SK-N-SH (cell line): Measurements from ENCODE around the gene NR2F6. TPM values are rescaled to one million over a fixed set of nuclear protein-coding genes. Genes with fewer than 3 reads are reported as not detected.

Experiments used
- CTCF ChIA-PET: fragments of 300-600, 350-600 bp; formaldehyde crosslinking; extraction: SDS; loops from one replicate; lab custom pipeline; 2021; lab: Yijun Ruan, JAX
- POLR2A ChIA-PET: fragments of 350-600 bp; sonication (Branson Sonifier 250); formaldehyde crosslinking; extraction: SDS; loops from one replicate; lab custom pipeline; 2020; ENCODE audit warnings: antibody characterized with exemption, inconsistent platforms; lab: Yijun Ruan, JAX
- DNase-seq: peaks from one replicate; pipeline ENCODE4 v3.0.0; 2012
- H2AFZ ChIP-seq: fragments of 200-600 bp; sonication (generic); 2 replicates; pipeline ENCODE4 v1.8.1; 2016; ENCODE audit warnings: antibody characterized with exemption, mild to moderate bottlenecking, low read depth
- H3F3A ChIP-seq: fragments of 200-600 bp; sonication (generic); replicated peaks from 2 replicates; pipeline ENCODE3; 2016; ENCODE audit warnings: antibody characterized with exemption, mild to moderate bottlenecking; ENCODE audit not compliant: insufficient read depth
- H3K27ac ChIP-seq, 2 experiments: fragments of 200-500 bp in 1 of 2; fragments of 200-600 bp in 1 of 2; sonication (Bioruptor generic) in 1 of 2; sonication (generic), shearing (Covaris generic) in 1 of 2; 2 replicates each; pipeline versions ENCODE4 v1.5.1 to v1.6.1; 2014 to 2016; ENCODE audit warnings: low read depth in 2 of 2, inconsistent platforms in 1 of 2, low read length in 1 of 2, mild to moderate bottlenecking in 1 of 2, mixed read lengths in 1 of 2
- H3K27me3 ChIP-seq: fragments of 200-600 bp; sonication (generic), shearing (Covaris generic); 2 replicates; pipeline ENCODE4 v1.6.1; 2016; ENCODE audit warnings: mixed run types; ENCODE audit not compliant: insufficient read depth
- H3K36me3 ChIP-seq, 2 experiments: fragments of 200-500 bp in 1 of 2; fragments of 200-600 bp in 1 of 2; sonication (Bioruptor generic) in 1 of 2; sonication (generic) in 1 of 2; replicated peaks in 1 of 2; 2 replicates each; pipeline versions ENCODE3 to v1.5.1; 2014 to 2016; ENCODE audit warnings: low read length in 1 of 2, mild to moderate bottlenecking in 1 of 2; ENCODE audit not compliant: insufficient read depth in 2 of 2, control insufficient read depth in 1 of 2
- H3K4me1 ChIP-seq, 2 experiments: fragments of 200-500 bp in 1 of 2; fragments of 200-600 bp in 1 of 2; sonication (Bioruptor generic) in 1 of 2; sonication (generic), shearing (Covaris generic) in 1 of 2; 2 replicates each; pipeline versions ENCODE4 v1.5.1 to v1.6.1; 2014 to 2016; ENCODE audit warnings: low read depth in 1 of 2, low read length in 1 of 2, mixed run types in 1 of 2; ENCODE audit not compliant: insufficient read depth in 2 of 2, control insufficient read depth in 1 of 2
- H3K4me2 ChIP-seq: fragments of 200-600 bp; sonication (generic), shearing (Covaris generic); 2 replicates; pipeline ENCODE4 v1.6.1; 2017; ENCODE audit warnings: mixed run types
- H3K4me3 ChIP-seq, 2 experiments: fragments of 200-500 bp in 1 of 2; fragments of 200-600 bp in 1 of 2; sonication (Bioruptor generic) in 1 of 2; sonication (generic), shearing (Covaris generic) in 1 of 2; 2 replicates each; pipeline versions ENCODE4 v1.5.1 to v1.8.1; 2014 to 2016; ENCODE audit warnings: low read depth in 2 of 2, inconsistent platforms in 1 of 2, low read length in 1 of 2, mild to moderate bottlenecking in 1 of 2, mixed read lengths in 1 of 2, moderate library complexity in 1 of 2
- H3K79me2 ChIP-seq: fragments of 200-600 bp; sonication (generic); 2 replicates; pipeline ENCODE4 v1.8.1; 2017; ENCODE audit warnings: mild to moderate bottlenecking; ENCODE audit not compliant: insufficient read depth
- H3K9ac ChIP-seq: fragments of 200-600 bp; sonication (generic); 2 replicates; pipeline ENCODE4 v1.6.1; 2017; ENCODE audit warnings: mixed run types
- H3K9me2 ChIP-seq: fragments of 200-600 bp; sonication (generic); 2 replicates; pipeline ENCODE4 v1.6.1; 2017; ENCODE audit warnings: mixed run types
- H3K9me3 ChIP-seq: fragments of 200-600 bp; sonication (generic); 2 replicates; pipeline ENCODE4 v1.6.1; 2017; ENCODE audit warnings: mixed run types, mild to moderate bottlenecking, moderate library complexity
- H4K20me1 ChIP-seq: fragments of 200-600 bp; sonication (generic); 2 replicates; pipeline ENCODE4 v1.6.1; 2017; ENCODE audit warnings: mild to moderate bottlenecking, mixed run types; ENCODE audit not compliant: insufficient read depth
- ELF1 ChIP-seq: IDR thresholded peaks from 2 replicates; pipeline ENCODE4 v1.4.0; 2012
- EZH2phosphoT487 ChIP-seq: fragments of 200-600 bp; sonication (generic); IDR thresholded peaks from 2 replicates; pipeline ENCODE4 v1.6.1; 2017; ENCODE audit warnings: low read depth, mixed run types, mild to moderate bottlenecking, antibody characterized with exemption, moderate library complexity, borderline replicate concordance
- FOSL2 ChIP-seq: IDR thresholded peaks from 2 replicates; pipeline ENCODE4 v1.4.0; 2012; ENCODE audit warnings: low read depth, mild to moderate bottlenecking, moderate library complexity, borderline replicate concordance
- FOXJ3 ChIP-seq: sonication (generic); formaldehyde crosslinking; IDR thresholded peaks from 2 replicates; pipeline ENCODE4 v1.5.1; 2020; ENCODE audit warnings: mild to moderate bottlenecking, missing genetic modification reagents
- FOXM1 ChIP-seq: IDR thresholded peaks from 2 replicates; pipeline ENCODE4 v1.4.0; 2012; ENCODE audit warnings: low read depth, mild to moderate bottlenecking
- GATA2 ChIP-seq: sonication (generic); formaldehyde crosslinking; IDR thresholded peaks from 2 replicates; pipeline ENCODE4 v1.5.0; 2020; ENCODE audit warnings: mild to moderate bottlenecking, missing genetic modification reagents
- MEF2A ChIP-seq: IDR thresholded peaks from 2 replicates; pipeline ENCODE4 v1.4.0; 2012; ENCODE audit warnings: low read depth, borderline replicate concordance
- MXI1 ChIP-seq: IDR thresholded peaks from 2 replicates; pipeline ENCODE4 v1.6.1; 2012; ENCODE audit warnings: mild to moderate bottlenecking, low read depth, low read length, improper control_type of control experiment
- PBX3 ChIP-seq: IDR thresholded peaks from 2 replicates; pipeline ENCODE4; 2012
- RCOR1 ChIP-seq: fragments of 150-350 bp; IDR thresholded peaks from 2 replicates; pipeline ENCODE4 v1.6.1; 2017; ENCODE audit warnings: antibody characterized with exemption, low read length
- REST ChIP-seq: IDR thresholded peaks from 2 replicates; pipeline ENCODE4 v1.6.1; 2012; ENCODE audit warnings: mild to moderate bottlenecking, low read depth, low read length, moderate library complexity
- RFX5 ChIP-seq: IDR thresholded peaks from 2 replicates; pipeline ENCODE4 v1.6.1; 2012; ENCODE audit warnings: mild to moderate bottlenecking, improper control_type of control experiment, low read length
- SMC3 ChIP-seq: IDR thresholded peaks from 2 replicates; pipeline ENCODE4 v1.6.1; 2012; ENCODE audit warnings: low read depth, low read length, improper control_type of control experiment
- TCF12 ChIP-seq: IDR thresholded peaks from 2 replicates; pipeline ENCODE4 v1.4.0; 2012
- USF2 ChIP-seq: fragments of 150-350 bp; IDR thresholded peaks from 2 replicates; pipeline ENCODE4 v1.6.1; 2017; ENCODE audit warnings: antibody characterized with exemption, low read length, low read depth, borderline replicate concordance
- YY1 ChIP-seq: IDR thresholded peaks from 2 replicates; pipeline ENCODE4 v1.4.0; 2012; ENCODE audit warnings: low read depth, mild to moderate bottlenecking
- ZBTB33 ChIP-seq: IDR thresholded peaks from 2 replicates; pipeline ENCODE4 v1.4.0; 2012; ENCODE audit warnings: low read depth, borderline replicate concordance
- WGBS: methylation state at CpG from one replicate; pipeline ENCODE4 v1.1.6; 2017; ENCODE audit warnings: low lambda C conversion rate; 5-methylcytosine and 5-hydroxymethylcytosine counted together
- polyA plus RNA-seq, 3 experiments: library from polyadenylated mRNA; depleted of rRNA; stranded (reverse); fragments of >200 nt; gene quantifications; 2 replicates each; pipeline ENCODE4 v1.2.3, GENCODE V29; 2012

NR2F6 gene
- polyA plus RNA-seq, 1 of the 3 experiments (the other 2 are of a cell fraction), result 37.3 TPM

GRCh38 chr19:17240826-17241399 is 4.8 kb downstream of the NR2F6 start:
- Histone ChIP-seq H3F3A (peaks cover 20% of the 10 kb centered on the region), H4K20me1 (peaks cover 16% of the 10 kb centered on the region; the same call in 1 of the 2 replicates), H3K27ac (no peak overlapping the region), H3K4me3 (no peak overlapping the region), H3K4me2 (no peak overlapping the region), H3K9me2 (no peaks in the 10 kb centered on the region), H3K9me3 (no peaks in the 10 kb centered on the region), H3K4me1 (peaks cover 0 to 20% of the 10 kb centered on the region in 2 experiments; a peak in 2 of 4 replicates), H3K27me3 (no peaks in the 10 kb centered on the region), H3K36me3 (peaks cover 3 to 7% of the 10 kb centered on the region in 2 experiments), H3K79me2 (peaks cover 83% of the 10 kb centered on the region), H3K9ac (no peak overlapping the region), H2AFZ (no peak overlapping the region)
- ChIA-PET POLR2A (no interaction called here), CTCF (no interaction called here)
- DNase-seq, result no peak
- 92% methylated on average over 5 of the region's 6 CpGs for WGBS
- TF ChIP-seq MXI1 (no peak), EZH2phosphoT487 (no peak)

GRCh38 chr19:17240062-17240752 is 5.5 kb downstream of the NR2F6 start:
- Histone ChIP-seq H3K4me3 (no peak overlapping the region), H3K9ac (no peak overlapping the region), H3K9me3 (no peaks in the 10 kb centered on the region), H3K9me2 (no peaks in the 10 kb centered on the region), H3K27me3 (no peaks in the 10 kb centered on the region), H3K79me2 (peaks cover 84% of the 10 kb centered on the region), H3K4me1 (peaks cover 2 to 22% of the 10 kb centered on the region in 2 experiments; a peak in 2 of 4 replicates), H3K4me2 (no peak overlapping the region), H2AFZ (no peak overlapping the region), H3K27ac (no peak overlapping the region), H3F3A (peaks cover 20% of the 10 kb centered on the region), H4K20me1 (peaks cover 16% of the 10 kb centered on the region; the same call in 1 of the 2 replicates), H3K36me3 (peaks cover 3 to 7% of the 10 kb centered on the region in 2 experiments)
- CTCF ChIA-PET, result no interaction called here
- 79% methylated on average over 22 of the region's 24 CpGs for WGBS
- no peak for DNase-seq
- POLR2A ChIA-PET, result no interaction called here
- TF ChIP-seq EZH2phosphoT487 (no peak), RCOR1 (no peak), FOSL2 (no peak), FOXJ3 (CRISPR knock-in tag) (no peak), ELF1 (no peak), ZBTB33 (no peak), FOXM1 (no peak), TCF12 (no peak), RFX5 (no peak), PBX3 (no peak), USF2 (no peak), MEF2A (no peak), GATA2 (CRISPR knock-in tag) (no peak), SMC3 (no peak), REST (no peak), YY1 (no peak)
